Ovary (tissue), 9 donors: ENCODE measurements around the gene IZUMO1. TPM values are rescaled to one million over a fixed set of nuclear protein-coding genes. Genes with fewer than 3 reads are reported as not detected.
"Not testable (repeated sequence)": the region's sequence is repeated elsewhere in the genome, so short reads cannot be mapped to it uniquely, and the experiment has no call there.

Experiments
- DNase-seq, 5 donors: peaks; one replicate each; pipeline ENCODE4 v3.0.0-alpha.2; 2019 to 2020
- H3K27ac ChIP-seq, 2 donors: fragments of 200-600 bp; one replicate each; pipeline versions ENCODE4 v1.5.1 to v1.8.0; 2019 to 2022
- H3K27me3 ChIP-seq: fragments of 200-600 bp; one replicate; pipeline ENCODE4 v1.8.0; 2022
- H3K36me3 ChIP-seq: fragments of 200-600 bp; sonication (generic); one replicate; pipeline ENCODE4 v1.5.1; 2019
- H3K4me1 ChIP-seq: one replicate; pipeline ENCODE4 v1.8.1; 2013; ENCODE audit warnings: mild to moderate bottlenecking, moderate library complexity; ENCODE audit not compliant: insufficient read depth
- H3K4me3 ChIP-seq: fragments of 200-600 bp; sonication (generic); one replicate; pipeline ENCODE4 v1.5.1; 2017
- H3K9me3 ChIP-seq, 2 donors: fragments of 200-600 bp in 1 of 2; sonication (generic) in 1 of 2; one replicate each; pipeline versions ENCODE4 v1.5.1 to v1.8.1; 2013 to 2019; ENCODE audit warnings: mild to moderate bottlenecking in 1 of 2, moderate library complexity in 1 of 2
- CTCF ChIP-seq, 3 donors: fragments of 450-650 bp in 2 of 3; fragments of 200-600 bp in 1 of 3; IDR thresholded peaks; one replicate each; pipeline versions ENCODE4 v1.5.1 to v1.8.0; 2016 to 2022; ENCODE audit warnings: antibody characterized with exemption in 3 of 3, mild to moderate bottlenecking in 1 of 3
- EP300 ChIP-seq: sonication (generic); formaldehyde crosslinking; IDR thresholded peaks from one replicate; pipeline ENCODE4 v1.6.1; 2017; ENCODE audit warnings: antibody characterized with exemption
- POLR2A ChIP-seq: fragments of 450-650 bp; IDR thresholded peaks from one replicate; pipeline ENCODE4 v1.6.1; 2017; ENCODE audit warnings: antibody characterized with exemption, mild to moderate bottlenecking, moderate library complexity
- WGBS, 3 donors: extraction: QIAGEN DNeasy Blood & Tissue Kit in 1 of 3; methylation state at CpG; one replicate each; pipeline versions ENCODE4 v1.1.5 to v1.1.7; 2013 to 2017; 5-methylcytosine and 5-hydroxymethylcytosine counted together
- intact Hi-C, 4 donors: fragments of 100-400 bp; cut with DNase I; formaldehyde crosslinking; loops; one replicate each; pipeline versions ENCODE4 v1.11.0 to v1.15.1; 2022 to 2023
- polyA plus RNA-seq, 2 donors: library from polyadenylated mRNA; stranded (reverse); fragments of 200-250 nt in 1 of 2; fragments of 350-450 nt in 1 of 2; fragmentation: Illumina TruSeq in 1 of 2; extraction: RNeasy Lipid Tissue Mini Kit (QIAGEN cat#74804) in 1 of 2; gene quantifications; one replicate each; pipeline ENCODE4 v1.2.3, GENCODE V29; 2013 to 2014
- total RNA-seq, 7 donors: library from RNA; depleted of rRNA in 2 of 7; stranded (reverse); fragments of >200 nt in 2 of 7; fragmentation: NEBNext Ultra II Directional in 3 of 7; extraction: Animal tissue kit (Norgen Biotek cat#: 25700) in 3 of 7; gene quantifications; one replicate each; pipeline versions ENCODE4 v1.1.0 to v1.2.4, GENCODE V29; 2016 to 2023
- donor health status: DM: no; HTN: no; CAD: no; lungs with moderate emphysema.
- donor health status: DM: no; HTN: no; CAD: no.
- donor health status: Bipolar disorder and iron deficiency.
- donor health status: DM: yes; HTN: yes; CAD: no.
- donor health status: DM: no; HTN: no; CAD: no.
- donor health status: DM: yes; HTN: yes; CAD: no.

The IZUMO1 gene
- total and polyA plus RNA-seq, 9 donors: 0.08 to 0.67 (median 0.12) TPM; not detected in 5

GRCh38 chr19:48770734-48771472 lies 24.2 kb upstream of the IZUMO1 start:
- no peaks in the 10 kb centered on the region for H3K36me3 ChIP-seq
- no peak overlapping the region for H3K4me3 ChIP-seq
- no peaks in the 10 kb centered on the region for H3K27me3 ChIP-seq
- intact Hi-C loops: no loop called here
- peaks cover 8% of the 10 kb centered on the region for H3K4me1 ChIP-seq
- 83 to 88% (median 83%) methylated on average over 20 of the region's 20 CpGs for WGBS, 3 donors
- TF ChIP-seq CTCF (IDR thresholded peaks at IDR 0.05) (no peak), POLR2A (no peak), EP300 (no peak)
- H3K9me3 ChIP-seq: no peaks in the 10 kb centered on the region
- no peak overlapping the region for H3K27ac ChIP-seq
- no peak for DNase-seq

DNA sequence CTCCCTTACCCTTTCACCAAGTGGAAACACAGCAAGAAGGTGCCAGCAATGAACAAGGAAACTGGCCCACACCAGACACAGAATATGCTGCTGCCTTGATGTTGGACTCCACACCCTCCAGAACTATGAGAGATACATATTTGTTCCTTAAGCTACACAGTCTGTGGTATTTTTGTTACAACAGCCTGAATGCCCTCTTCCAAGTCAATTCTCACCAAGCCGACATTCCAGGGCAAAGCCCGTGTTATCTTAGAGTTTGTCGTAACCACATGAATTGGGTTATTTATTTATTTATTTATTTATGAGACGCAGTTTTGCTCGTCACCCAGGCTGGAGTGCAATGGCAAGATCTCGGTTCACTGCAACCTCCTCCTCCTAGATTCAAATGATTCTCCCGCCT lies 23.6 kb upstream of the IZUMO1 start:
- no peak overlapping the region for H3K27ac ChIP-seq
- intact Hi-C loops: no loop called here
- TF ChIP-seq CTCF (IDR thresholded peaks at IDR 0.05): no peak
- TF ChIP-seq EP300: no peak
- no peak for TF ChIP-seq POLR2A
- WGBS, 3 donors: 72 to 90% (median 83%) methylated on average over 7 of the region's 7 CpGs
- no peak overlapping the region for H3K4me3 ChIP-seq
- peaks cover 8% of the 10 kb centered on the region for H3K4me1 ChIP-seq
- H3K9me3 ChIP-seq: no peaks in the 10 kb centered on the region
- H3K27me3 ChIP-seq: no peaks in the 10 kb centered on the region
- H3K36me3 ChIP-seq: no peaks in the 10 kb centered on the region
- DNase-seq: no peak

- TF ChIP-seq EP300: no peak
- no peak for TF ChIP-seq CTCF (IDR thresholded peaks at IDR 0.05)
- no peak for TF ChIP-seq POLR2A
- no peak for DNase-seq
- Histone ChIP-seq H3K9me3 (no peaks in the 10 kb centered on the region), H3K4me3 (no peak overlapping the region), H3K4me1 (peaks cover 8% of the 10 kb centered on the region), H3K27ac (no peak overlapping the region), H3K27me3 (no peaks in the 10 kb centered on the region), H3K36me3 (no peaks in the 10 kb centered on the region)
- intact Hi-C loops: no loop called here
- WGBS, 3 donors: 80 to 89% (median 86%) methylated on average over 11 of the region's 11 CpGs
Observed at GRCh38 chr19:48768994-48769713, 22.4 kb upstream of the IZUMO1 start.

GRCh38 chr19:48768171-48768753 lies 21.6 kb upstream of the IZUMO1 start:
- H3K27ac ChIP-seq, H3K4me3 ChIP-seq, DNase-seq, intact Hi-C loops, H3K4me1 ChIP-seq, H3K27me3 ChIP-seq, H3K9me3 ChIP-seq, H3K36me3 ChIP-seq: not testable (repeated sequence)
- 33 to 36% (median 34%) methylated on average over 6 of the region's 6 CpGs for WGBS, 3 donors

DNA sequence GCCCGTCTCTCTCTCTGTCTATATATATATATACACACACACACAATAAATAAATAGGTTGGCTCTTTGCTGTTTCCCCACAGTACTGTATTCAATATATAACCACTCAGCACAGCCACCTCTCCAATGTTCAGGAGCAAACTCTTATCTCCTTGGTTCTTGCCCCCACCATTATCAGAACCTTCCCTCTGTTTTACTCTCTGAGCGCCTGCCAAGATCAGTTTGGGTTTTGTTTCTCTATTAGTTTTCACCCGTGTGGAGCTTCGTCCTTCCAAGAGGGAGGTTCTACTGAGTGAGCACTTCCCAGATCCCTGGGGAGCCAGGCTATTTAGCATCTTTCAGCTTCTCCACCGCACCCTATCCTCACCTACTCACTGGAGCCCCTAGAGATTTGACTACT lies 19.1 kb upstream of the IZUMO1 start:
- H3K27me3 ChIP-seq, H3K4me1 ChIP-seq, H3K9me3 ChIP-seq, H3K27ac ChIP-seq, DNase-seq, intact Hi-C loops, H3K4me3 ChIP-seq, H3K36me3 ChIP-seq: not testable (repeated sequence)
- 21 to 26% (median 21%) methylated on average over 5 of the region's 5 CpGs for WGBS, 3 donors
